ENCODE measurements around the gene ARL15.

The ARL15 gene

GRCh38 chr5:53927668-53928247 lies 382.6 kb downstream of the ARL15 start:
- no peak for DNase-seq

GRCh38 chr5:53926026-53926425 lies 384.3 kb downstream of the ARL15 start:
- DNase-seq: no peak

- DNase-seq: no peak
Measured at GRCh38 chr5:53924392-53924791, 386.0 kb downstream of the ARL15 start.

GRCh38 chr5:53923961-53924360 lies 386.4 kb downstream of the ARL15 start:
- DNase-seq: no peak

- no peak for DNase-seq
Measured at GRCh38 chr5:53922508-53923498, 387.6 kb downstream of the ARL15 start.

- DNase-seq: no peak
Measured at GRCh38 chr5:53917826-53918225, 392.5 kb downstream of the ARL15 start.

- DNase-seq: no peak
Measured at GRCh38 chr5:53917095-53917494, 393.3 kb downstream of the ARL15 start.

- no peak for DNase-seq
Measured at GRCh38 chr5:53915120-53915519, 395.3 kb downstream of the ARL15 start.

- DNase-seq: no peak
Measured at GRCh38 chr5:53913941-53914340, 396.4 kb downstream of the ARL15 start.

GRCh38 chr5:53908757-53909156 lies 401.6 kb downstream of the ARL15 start:
- no peak for DNase-seq

GRCh38 chr5:53907827-53908226 lies 402.5 kb downstream of the ARL15 start:
- no peak for DNase-seq

GRCh38 chr5:53906736-53907135 lies 403.6 kb downstream of the ARL15 start:
- DNase-seq: no peak

- DNase-seq: no peak
Measured at GRCh38 chr5:53902296-53902907, 408.0 kb downstream of the ARL15 start.

GRCh38 chr5:53900677-53901076 lies 409.7 kb downstream of the ARL15 start:
- no peak for DNase-seq

- no peak for DNase-seq
Measured at GRCh38 chr5:53895091-53895683, 415.2 kb downstream of the ARL15 start.

GRCh38 chr5:53893626-53894025 lies 416.7 kb downstream of the ARL15 start:
- no peak for DNase-seq

- DNase-seq: no peak
Measured at GRCh38 chr5:53892224-53892623, 418.1 kb downstream of the ARL15 start.

- DNase-seq: no peak
Measured at GRCh38 chr5:53891159-53891558, 419.2 kb downstream of the ARL15 start.

- DNase-seq: no peak
Measured at GRCh38 chr5:53890490-53890889, 419.9 kb downstream of the ARL15 start.

- DNase-seq: no peak
Measured at GRCh38 chr5:53884844-53885243, 425.5 kb downstream of the ARL15 start.

GRCh38 chr5:53884417-53884816 lies 426.0 kb downstream of the ARL15 start:
- DNase-seq: no peak

- no peak for DNase-seq
Measured at GRCh38 chr5:53882676-53883031, 427.7 kb downstream of the ARL15 start.

- no peak for DNase-seq
Measured at GRCh38 chr5:53882006-53882675, 428.2 kb downstream of the ARL15 start.

Data from right forelimb (tissue), 1 donor.